GM19397 (cell line): ENCODE results near the gene TRAPPC2.
"Not testable (repeated sequence)": the region's sequence is repeated elsewhere in the genome, so short reads cannot be mapped to it uniquely, and the experiment has no call there.

Experiments used
- ATAC-seq: cut with Tn5 transposase; IDR thresholded peaks from one replicate; pipeline ENCODE4 v1.9.1; 2021; ENCODE audit warnings: mild to moderate bottlenecking, moderate library complexity; ENCODE audit not compliant: unreplicated experiment

TRAPPC2 gene

DNA sequence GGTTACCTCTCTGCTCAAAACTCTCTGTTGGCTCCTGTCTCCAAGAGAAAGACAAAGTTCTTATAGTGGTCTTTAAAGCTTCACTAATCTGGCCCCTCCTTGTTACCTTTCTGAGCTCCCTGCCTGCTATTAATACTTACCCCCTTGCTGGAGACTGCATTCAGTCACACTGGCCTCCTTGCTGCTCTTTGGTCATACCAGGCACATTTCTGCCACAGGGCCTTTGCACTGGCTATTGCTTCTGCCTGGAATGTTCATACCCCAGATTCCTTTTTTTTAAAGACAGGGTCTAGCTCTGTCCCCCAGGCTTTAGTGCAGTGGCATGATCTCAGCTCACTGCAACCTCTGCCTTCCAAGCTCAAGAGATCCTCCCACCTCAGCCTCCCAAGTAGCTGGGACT, 61.4 kb downstream of the TRAPPC2 start:
- ATAC-seq = no peak

GRCh38 chrX:13670197-13670596, 64.2 kb downstream of the TRAPPC2 start:
- ATAC-seq = no peak

DNA sequence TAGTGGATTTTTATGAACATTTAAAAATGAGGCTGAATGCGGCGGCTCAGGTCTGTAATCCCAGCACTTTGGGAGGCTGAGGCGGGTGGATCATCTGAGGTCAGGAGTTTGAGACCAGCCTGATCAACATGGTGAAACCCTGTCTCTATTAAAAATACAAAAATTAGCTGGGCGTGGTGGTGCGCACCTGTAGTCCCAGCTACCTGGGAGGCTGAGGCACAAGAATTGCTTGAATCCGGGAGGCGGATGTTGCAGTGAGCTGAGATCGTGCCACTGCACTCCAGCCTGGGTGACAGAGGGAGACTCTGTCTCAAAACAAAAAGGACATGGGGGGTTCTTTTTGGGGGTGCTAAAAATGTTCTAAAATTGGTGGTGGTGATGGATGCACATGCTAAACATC, 64.7 kb downstream of the TRAPPC2 start:
- ATAC-seq = not testable (repeated sequence)

DNA sequence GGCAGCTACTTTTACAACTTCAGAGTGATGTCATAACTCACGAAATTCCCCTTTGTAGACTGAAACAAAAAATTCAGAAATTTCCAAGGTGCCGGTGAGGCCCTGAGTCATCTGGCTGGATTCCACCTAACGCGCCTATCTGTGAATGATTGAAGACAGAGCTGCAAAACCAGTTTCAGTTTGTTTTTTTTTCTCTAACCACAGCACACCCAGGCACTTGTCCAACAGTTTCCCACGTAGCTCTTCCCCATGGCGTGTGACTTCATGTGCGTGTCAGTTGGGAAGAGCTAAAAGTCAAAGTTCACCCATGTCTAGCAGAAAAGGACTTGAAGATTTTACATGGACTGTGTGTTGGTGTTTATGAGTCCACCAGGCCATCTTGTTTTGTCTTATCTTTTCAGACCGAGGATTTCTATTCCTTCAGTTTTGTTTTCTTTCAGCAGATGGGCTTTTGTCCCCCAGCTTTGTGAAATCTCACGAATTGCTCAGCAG, 65.1 kb downstream of the TRAPPC2 start:
- no peak for ATAC-seq

DNA sequence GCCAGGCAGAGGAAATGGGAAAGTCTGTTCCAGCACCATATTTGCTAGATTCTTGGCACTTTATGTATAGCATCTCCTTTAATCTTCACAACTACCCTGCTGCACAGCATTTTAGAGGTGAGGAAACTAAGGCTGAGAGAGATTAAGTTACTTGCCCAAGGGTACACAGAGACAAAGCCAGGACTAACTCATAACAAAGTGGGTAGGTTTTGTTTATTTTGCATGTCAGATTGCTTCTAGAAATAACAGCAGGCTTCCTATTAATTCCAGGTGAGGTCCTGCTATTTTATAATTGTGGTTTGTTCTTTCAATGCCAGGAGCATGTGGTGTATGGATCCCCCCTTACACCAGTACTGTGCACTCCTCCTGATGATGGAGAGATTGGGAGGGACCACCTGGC, 66.5 kb downstream of the TRAPPC2 start:
- ATAC-seq = no peak

DNA sequence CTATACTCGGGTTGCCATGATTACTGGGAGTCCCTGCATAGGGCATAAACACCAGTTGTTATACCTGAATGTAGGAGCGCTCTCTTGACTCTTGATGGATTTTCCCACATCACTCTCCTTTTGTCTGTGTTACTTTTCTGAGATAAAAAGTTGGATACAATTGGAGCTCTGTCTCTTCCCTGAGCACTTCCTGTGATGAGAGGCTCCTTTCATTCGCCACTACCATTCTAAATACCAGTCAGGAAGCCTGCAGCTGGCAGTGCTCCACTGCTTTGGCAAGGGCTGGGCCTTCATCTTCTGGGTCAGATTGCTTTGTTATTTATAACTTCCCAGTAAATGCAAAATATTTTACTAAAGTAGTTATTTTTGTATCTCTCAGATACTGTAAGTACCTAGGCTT, 67.6 kb downstream of the TRAPPC2 start:
- no peak for ATAC-seq

- ATAC-seq = no peak
Measured at GRCh38 chrX:13664020-13664419, 70.4 kb downstream of the TRAPPC2 start.

DNA sequence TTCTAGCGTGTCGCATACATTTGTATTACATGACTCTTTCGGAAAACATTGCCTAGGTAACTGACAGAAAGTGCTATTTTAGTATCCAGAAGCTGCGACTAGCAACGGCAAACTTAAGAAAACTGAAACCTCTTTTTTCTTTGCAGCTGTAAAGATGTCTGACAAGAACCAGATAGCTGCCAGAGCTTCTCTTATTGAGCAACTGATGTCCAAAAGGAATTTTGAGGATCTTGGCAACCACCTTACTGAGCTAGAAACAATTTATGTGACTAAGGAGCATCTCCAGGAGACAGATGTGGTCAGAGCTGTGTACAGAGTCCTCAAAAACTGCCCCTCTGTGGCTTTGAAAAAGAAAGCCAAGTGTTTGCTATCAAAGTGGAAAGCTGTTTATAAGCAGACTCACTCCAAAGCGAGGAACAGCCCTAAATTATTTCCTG, 72.0 kb downstream of the TRAPPC2 start:
- no peak for ATAC-seq
